HG02870 (cell line): ENCODE measurements around the gene TREM2.
"Not testable (repeated sequence)": the region's sequence is repeated elsewhere in the genome, so short reads cannot be mapped to it uniquely, and the experiment has no call there.

ENCODE experiments used
- ATAC-seq: cut with Tn5 transposase; IDR thresholded peaks from one replicate; pipeline ENCODE4 v1.9.1; 2021; ENCODE audit warnings: mild to moderate bottlenecking, moderate library complexity; ENCODE audit not compliant: unreplicated experiment

The TREM2 gene

GRCh38 chr6:41155132-41155805, 7.6 kb downstream of the TREM2 start:
- no peak for ATAC-seq

GRCh38 chr6:41153992-41154625, 8.8 kb downstream of the TREM2 start, which contains the start of gene TREML1:
Gene TREML1, minus strand, starts transcription at chr6:41154347. Its CDS starts 59 bp downstream, at chr6:41154288.
- no peak for ATAC-seq

- ATAC-seq: no peak
Observed at GRCh38 chr6:41153451-41153850, 9.5 kb downstream of the TREM2 start.

GRCh38 chr6:41150671-41151070, 12.2 kb downstream of the TREM2 start:
- ATAC-seq: no peak

- no peak for ATAC-seq
Observed at GRCh38 chr6:41147917-41148316, 15.0 kb downstream of the TREM2 start.

- no peak for ATAC-seq
Observed at GRCh38 chr6:41136911-41137310, 26.0 kb downstream of the TREM2 start.

GRCh38 chr6:41135062-41135832, 27.7 kb downstream of the TREM2 start:
- no peak for ATAC-seq

GRCh38 chr6:41132254-41132653, 30.7 kb downstream of the TREM2 start:
- ATAC-seq: no peak

GRCh38 chr6:41125282-41125681, 37.6 kb downstream of the TREM2 start:
- ATAC-seq: no peak

- ATAC-seq: no peak
Observed at GRCh38 chr6:41122918-41123317, 40.0 kb downstream of the TREM2 start.

- ATAC-seq: no peak
Observed at GRCh38 chr6:41122373-41122772, 40.5 kb downstream of the TREM2 start.

GRCh38 chr6:41120058-41120457, 42.9 kb downstream of the TREM2 start:
- no peak for ATAC-seq

GRCh38 chr6:41119508-41119907, 43.4 kb downstream of the TREM2 start:
- no peak for ATAC-seq

- not testable (repeated sequence) for ATAC-seq
Observed at GRCh38 chr6:41115027-41115426, 47.9 kb downstream of the TREM2 start.

GRCh38 chr6:41111017-41111416, 51.9 kb downstream of the TREM2 start:
- no peak for ATAC-seq
